Dendritic cell treated with granulocyte-macrophage colony-stimulating factor and Interleukin-4, amounts not matched to agents 40 ng/mL and 50 ng/mL, for 4 days (primary cell): ENCODE measurements around the gene HS1BP3.

ENCODE experiments used
- H3K27ac Mint-ChIP-seq: one replicate; pipeline ENCODE4 v1.8.0; 2022; ENCODE audit warnings: mild to moderate bottlenecking, mixed read lengths
- H3K27me3 Mint-ChIP-seq: one replicate; pipeline ENCODE4 v1.8.0; 2022; ENCODE audit warnings: mild to moderate bottlenecking, mixed read lengths
- H3K36me3 Mint-ChIP-seq: one replicate; pipeline ENCODE4 v1.8.0; 2022; ENCODE audit warnings: low read depth, mixed read lengths
- H3K4me1 Mint-ChIP-seq: one replicate; pipeline ENCODE4 v1.8.0; 2022; ENCODE audit warnings: low read depth, mixed read lengths
- H3K4me3 Mint-ChIP-seq: one replicate; pipeline ENCODE4 v1.8.0; 2022; ENCODE audit warnings: mild to moderate bottlenecking, moderate library complexity, mixed read lengths
- H3K9me3 Mint-ChIP-seq: one replicate; pipeline ENCODE4 v1.8.0; 2022; ENCODE audit warnings: mixed read lengths
- intact Hi-C: fragments of 100-400 bp; cut with micrococcal nuclease; formaldehyde crosslinking; loops from one replicate; pipeline ENCODE4 v1.15.0; 2022

Gene HS1BP3

GRCh38 chr2:20680744-20681375 lies 30.0 kb upstream of the HS1BP3 start:
- peaks cover under 1% of the 10 kb centered on the region for H3K27me3 Mint-ChIP-seq
- H3K36me3 Mint-ChIP-seq: peaks cover 43% of the 10 kb centered on the region
- no peak overlapping the region for H3K4me3 Mint-ChIP-seq
- intact Hi-C loops: loop anchor here (5.0 kb wide), 1 partner anchor 281 kb away; no protein-coding TSS in a partner anchor
- no peak overlapping the region for H3K27ac Mint-ChIP-seq
- no peaks in the 10 kb centered on the region for H3K9me3 Mint-ChIP-seq
- no peaks in the 10 kb centered on the region for H3K4me1 Mint-ChIP-seq

- H3K27ac Mint-ChIP-seq: no peak overlapping the region
- peaks cover 35% of the 10 kb centered on the region for H3K36me3 Mint-ChIP-seq
- intact Hi-C loops: no loop called here
- no peaks in the 10 kb centered on the region for H3K4me1 Mint-ChIP-seq
- no peaks in the 10 kb centered on the region for H3K9me3 Mint-ChIP-seq
- no peak overlapping the region for H3K4me3 Mint-ChIP-seq
- peaks cover 22% of the 10 kb centered on the region for H3K27me3 Mint-ChIP-seq
Measured at GRCh38 chr2:20678780-20679179, 27.9 kb upstream of the HS1BP3 start.

- Mint-ChIP-seq H3K27ac (no peak overlapping the region), H3K4me1 (no peaks in the 10 kb centered on the region), H3K27me3 (peaks cover 29% of the 10 kb centered on the region), H3K4me3 (no peak overlapping the region), H3K9me3 (no peaks in the 10 kb centered on the region), H3K36me3 (peaks cover 30% of the 10 kb centered on the region)
- intact Hi-C loops: no loop called here
Measured at GRCh38 chr2:20678086-20678395, 27.1 kb upstream of the HS1BP3 start.

DNA sequence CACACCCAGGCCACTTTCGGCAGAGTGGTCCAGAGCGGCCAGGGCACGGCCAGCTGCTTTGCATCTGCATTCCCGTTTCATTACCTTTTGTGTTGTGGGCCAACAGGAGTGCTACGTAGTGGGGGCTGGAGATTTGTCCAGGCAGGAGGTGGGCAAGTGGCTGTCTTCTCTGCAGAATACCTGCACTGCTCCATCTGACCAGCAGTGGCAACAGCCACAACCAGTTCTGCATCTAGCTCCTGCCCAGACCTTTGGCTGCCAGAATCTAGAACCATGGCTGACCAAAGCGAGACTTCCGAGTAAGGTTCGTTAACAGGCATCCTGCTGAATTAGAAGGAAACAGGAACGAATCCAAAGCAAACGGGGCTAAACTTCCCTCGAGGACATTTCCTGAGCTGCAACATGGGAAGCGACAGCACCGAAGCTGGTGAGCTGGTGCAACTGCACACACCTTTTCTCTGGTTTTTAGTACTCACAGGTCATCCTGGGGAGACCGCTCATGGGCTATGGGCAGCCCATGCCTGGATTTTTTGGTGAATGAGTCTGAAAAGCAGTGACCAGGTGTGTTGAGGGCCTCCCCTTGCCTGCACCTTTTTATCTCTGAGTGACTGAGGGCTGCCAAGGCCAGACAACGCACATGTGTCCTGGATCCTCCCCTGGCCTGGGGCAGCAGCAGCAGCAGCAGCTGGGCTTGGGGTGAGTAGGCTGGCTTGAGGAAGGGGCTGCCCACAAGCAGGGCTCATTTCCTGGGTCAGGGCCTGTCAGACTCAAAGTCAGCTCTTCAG lies 26.6 kb upstream of the HS1BP3 start:
- no peaks in the 10 kb centered on the region for H3K9me3 Mint-ChIP-seq
- no peaks in the 10 kb centered on the region for H3K4me1 Mint-ChIP-seq
- H3K27me3 Mint-ChIP-seq: peaks cover 34% of the 10 kb centered on the region
- no peak overlapping the region for H3K4me3 Mint-ChIP-seq
- intact Hi-C loops: no loop called here
- H3K27ac Mint-ChIP-seq: no peak overlapping the region
- H3K36me3 Mint-ChIP-seq: peaks cover 24% of the 10 kb centered on the region

- no peak overlapping the region for H3K27ac Mint-ChIP-seq
- H3K9me3 Mint-ChIP-seq: no peaks in the 10 kb centered on the region
- H3K4me1 Mint-ChIP-seq: no peaks in the 10 kb centered on the region
- intact Hi-C loops: no loop called here
- no peak overlapping the region for H3K4me3 Mint-ChIP-seq
- H3K36me3 Mint-ChIP-seq: peaks cover 15% of the 10 kb centered on the region
- peaks cover 42% of the 10 kb centered on the region for H3K27me3 Mint-ChIP-seq
Measured at GRCh38 chr2:20676353-20677215, 25.7 kb upstream of the HS1BP3 start.

DNA sequence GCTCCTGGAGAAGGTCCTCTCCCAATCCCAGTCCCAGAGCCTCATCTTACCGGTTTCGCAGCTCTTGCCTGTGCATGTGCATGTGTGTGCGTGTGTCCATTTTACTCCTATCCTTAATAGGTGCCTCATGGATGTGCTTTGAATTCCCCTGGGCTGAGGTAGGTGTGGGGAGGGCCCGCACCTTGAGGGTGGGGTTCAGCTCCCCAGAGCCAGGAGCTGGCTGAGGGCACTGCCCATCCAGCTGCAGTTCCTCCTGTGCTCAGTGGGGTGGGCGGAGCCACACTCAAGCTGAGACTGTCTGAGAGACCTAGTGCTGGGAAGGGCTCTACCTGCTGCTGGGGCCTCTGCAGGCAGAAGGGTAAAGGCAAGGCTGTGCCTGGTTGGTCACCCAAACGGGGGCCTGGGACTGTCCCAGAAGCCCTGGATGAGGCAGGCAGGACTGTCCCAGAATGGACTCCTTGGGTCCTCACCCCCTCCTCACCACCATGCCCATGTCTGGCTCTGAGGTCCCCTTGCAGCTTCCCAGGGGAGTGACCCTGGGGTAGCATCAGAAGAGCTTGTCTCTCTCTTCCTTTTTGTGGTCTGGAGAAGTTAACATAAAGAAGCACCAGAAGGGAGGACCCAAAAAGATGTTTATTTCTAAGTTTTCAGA lies 24.9 kb upstream of the HS1BP3 start:
- no peaks in the 10 kb centered on the region for H3K9me3 Mint-ChIP-seq

DNA sequence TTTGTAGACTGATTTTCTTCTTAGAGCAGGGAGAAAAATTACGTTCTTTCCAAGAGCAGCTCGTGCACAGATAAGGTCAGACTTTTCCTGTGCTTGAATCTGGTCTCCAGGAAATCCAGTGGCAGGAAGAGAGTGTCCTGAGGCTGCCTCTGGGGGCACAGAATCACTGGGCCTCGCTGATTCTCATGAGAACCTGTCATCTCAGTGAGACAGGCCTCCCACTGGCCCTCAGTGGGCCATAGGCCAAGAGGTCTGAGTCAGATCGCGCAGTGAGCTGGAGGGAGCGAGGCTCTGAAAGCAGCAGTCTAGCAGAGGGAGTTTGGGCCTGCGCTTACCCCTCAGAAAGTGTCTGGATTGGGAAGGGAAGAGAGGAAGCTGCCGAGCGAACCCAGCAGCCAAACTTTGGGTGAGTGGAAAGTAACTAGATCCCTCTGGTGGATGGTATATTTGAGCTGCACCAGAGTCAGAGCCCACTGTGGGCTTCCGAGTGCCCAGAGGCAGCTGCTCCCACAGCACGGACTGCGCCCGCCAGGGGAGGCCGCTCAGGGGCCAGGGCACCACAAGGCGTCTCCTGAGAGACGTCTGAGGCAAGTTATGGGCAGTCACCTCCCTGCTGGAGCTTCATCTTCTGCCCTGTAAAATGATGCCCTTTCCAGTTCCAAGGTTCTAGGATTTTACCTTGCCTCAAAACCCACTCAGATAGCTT lies 24.2 kb upstream of the HS1BP3 start:
- Mint-ChIP-seq H3K9me3 (no peaks in the 10 kb centered on the region), H3K36me3 (peaks cover 5% of the 10 kb centered on the region), H3K4me3 (no peak overlapping the region), H3K27me3 (peaks cover 55% of the 10 kb centered on the region), H3K4me1 (no peaks in the 10 kb centered on the region), H3K27ac (no peak overlapping the region)
- intact Hi-C loops: no loop called here

More for the DNA sequence above, 24.9 kb upstream of the HS1BP3 start:
- H3K36me3 Mint-ChIP-seq: peaks cover 7% of the 10 kb centered on the region
- no peak overlapping the region for H3K4me3 Mint-ChIP-seq
- no peak overlapping the region for H3K27ac Mint-ChIP-seq
- H3K27me3 Mint-ChIP-seq: peaks cover 48% of the 10 kb centered on the region
- H3K4me1 Mint-ChIP-seq: no peaks in the 10 kb centered on the region
- intact Hi-C loops: no loop called here

DNA sequence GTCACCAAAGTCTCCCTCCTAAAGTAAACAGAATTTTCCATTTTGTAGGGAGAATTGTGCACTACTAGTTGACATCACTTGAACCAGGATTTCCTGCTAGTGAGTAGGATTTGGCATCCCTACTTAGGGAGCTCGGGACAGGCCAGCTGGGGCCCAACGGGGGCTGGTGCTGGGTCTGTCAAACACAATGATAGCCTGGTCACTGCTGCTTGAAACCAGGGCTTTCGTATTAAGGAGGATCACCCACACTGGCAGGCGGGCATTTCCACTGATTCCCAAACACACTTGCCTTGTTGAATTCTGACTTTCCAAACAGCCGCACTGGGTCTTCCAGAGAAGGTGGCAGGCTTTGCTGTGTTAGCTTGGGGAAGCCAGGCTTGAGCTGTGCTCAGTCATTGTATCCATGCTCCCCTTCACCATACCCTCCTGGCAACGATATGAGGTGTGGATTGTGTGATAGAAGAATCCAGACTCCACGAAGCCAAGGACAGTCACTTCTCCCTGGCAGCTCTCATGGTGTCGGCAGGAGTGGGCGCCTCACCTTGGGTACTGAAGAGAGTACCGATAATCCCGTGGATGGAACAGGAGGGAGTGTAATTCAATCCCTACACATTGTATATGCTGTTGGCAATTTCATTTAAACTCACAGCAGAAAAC lies 23.5 kb upstream of the HS1BP3 start:
- Mint-ChIP-seq H3K4me3 (no peak overlapping the region), H3K27me3 (peaks cover 61% of the 10 kb centered on the region), H3K27ac (no peak overlapping the region), H3K36me3 (peaks cover 5% of the 10 kb centered on the region), H3K9me3 (no peaks in the 10 kb centered on the region), H3K4me1 (peaks cover 3% of the 10 kb centered on the region)
- intact Hi-C loops: no loop called here

GRCh38 chr2:20673686-20674308 lies 22.9 kb upstream of the HS1BP3 start:
- Mint-ChIP-seq H3K4me3 (no peak overlapping the region), H3K27me3 (peaks cover 68% of the 10 kb centered on the region), H3K36me3 (peaks cover 5% of the 10 kb centered on the region), H3K9me3 (no peaks in the 10 kb centered on the region), H3K27ac (no peak overlapping the region), H3K4me1 (peaks cover 7% of the 10 kb centered on the region)
- intact Hi-C loops: no loop called here

- Mint-ChIP-seq H3K9me3 (no peaks in the 10 kb centered on the region), H3K27me3 (peaks cover 82% of the 10 kb centered on the region), H3K36me3 (no peaks in the 10 kb centered on the region), H3K27ac (no peak overlapping the region), H3K4me3 (no peak overlapping the region), H3K4me1 (peaks cover 7% of the 10 kb centered on the region)
- intact Hi-C loops: no loop called here
Measured at GRCh38 chr2:20672201-20672951, 21.5 kb upstream of the HS1BP3 start.

GRCh38 chr2:20671736-20672080 lies 20.8 kb upstream of the HS1BP3 start:
- intact Hi-C loops: no loop called here
- Mint-ChIP-seq H3K27me3 (peaks cover 84% of the 10 kb centered on the region), H3K4me3 (no peak overlapping the region)

GRCh38 chr2:20671036-20671735 lies 20.3 kb upstream of the HS1BP3 start:
- intact Hi-C loops: no loop called here
- Mint-ChIP-seq H3K4me3 (no peak overlapping the region), H3K4me1 (peaks cover 12% of the 10 kb centered on the region), H3K27me3 (peaks cover 89% of the 10 kb centered on the region), H3K9me3 (no peaks in the 10 kb centered on the region), H3K36me3 (no peaks in the 10 kb centered on the region), H3K27ac (no peak overlapping the region)

More at GRCh38 chr2:20671736-20672080, 20.8 kb upstream of the HS1BP3 start:
- H3K4me1 Mint-ChIP-seq: peaks cover 7% of the 10 kb centered on the region
- no peaks in the 10 kb centered on the region for H3K9me3 Mint-ChIP-seq
- H3K27ac Mint-ChIP-seq: no peak overlapping the region
- H3K36me3 Mint-ChIP-seq: no peaks in the 10 kb centered on the region
